ENCODE measurements around the gene KIF5A. TPM values are rescaled to one million over a fixed set of nuclear protein-coding genes. Genes with fewer than 3 reads are reported as not detected.

The KIF5A gene
- polyA plus RNA-seq, 3 donors: 0.01 TPM; not detected in 2

DNA sequence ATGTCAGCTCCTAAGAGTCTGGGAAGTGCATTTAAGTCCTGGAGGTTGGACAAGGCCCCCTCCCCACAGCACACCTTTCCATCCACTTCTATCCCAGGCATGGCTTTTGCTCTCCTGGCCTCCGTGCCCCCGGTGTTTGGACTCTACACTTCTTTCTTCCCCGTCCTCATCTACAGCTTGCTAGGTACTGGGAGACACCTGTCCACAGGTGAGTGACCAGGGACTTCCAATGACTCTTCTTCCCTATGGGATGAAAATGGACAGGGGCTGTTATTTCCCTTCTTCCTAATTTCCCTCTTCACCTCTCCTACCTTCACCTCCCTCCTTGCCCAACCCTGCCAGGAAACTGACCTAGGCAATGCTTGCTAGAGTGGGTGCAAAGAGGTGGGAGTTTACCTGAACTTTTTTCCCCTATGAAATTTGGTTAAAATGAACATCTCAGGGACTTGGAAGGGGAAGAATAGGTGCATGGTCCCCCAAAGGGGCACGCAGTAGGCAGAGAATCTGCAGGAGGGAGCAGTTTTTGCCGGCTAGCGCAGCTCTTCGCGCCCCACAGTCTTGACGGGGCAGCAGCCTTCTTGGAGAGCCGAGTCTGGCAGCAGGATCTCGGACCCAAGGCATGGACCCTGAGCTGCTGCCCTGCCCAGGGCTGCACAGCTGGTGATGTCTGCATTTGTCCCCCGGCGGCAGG is 70.5 kb downstream of the KIF5A start:
- H3K4me3 ChIP-seq (replicated peaks in 1 of 3; ENCODE audit: low read depth in 2 of 3, low read length in 3 of 3): peak overlapping the region in 1 of 3 experiments; percentile 74
- H3K27ac ChIP-seq (ENCODE audit: low read depth in 1 of 2, low read length in 2 of 2): no peak overlapping the region
- H3K36me3 Mint-ChIP-seq: peaks cover 13 to 14% of the 10 kb centered on the region in 2 donors
- H3K4me1 Mint-ChIP-seq: peaks cover 25% of the 10 kb centered on the region
- H3K27me3 Mint-ChIP-seq (ENCODE audit: low read depth in 3 of 3): peaks cover 89 to 96% (median 94%) of the 10 kb centered on the region in 3 donors
- H3K36me3 ChIP-seq (replicated peaks in 1 of 2; ENCODE audit: control insufficient read depth in 1 of 2, insufficient read depth in 2 of 2, low read length in 2 of 2): no peaks in the 10 kb centered on the region
- H3K27ac Mint-ChIP-seq: no peak overlapping the region
- no peak for TF ChIP-seq CTCF (IDR thresholded peaks at IDR 0.05)
- H2AFZ ChIP-seq (ENCODE audit: insufficient read depth, low read depth, low read length, poor library complexity, severe bottlenecking): peak overlapping the region; percentile 71
- H3K27me3 ChIP-seq (ENCODE audit: control insufficient read depth in 2 of 2, insufficient read depth in 2 of 2, low read length in 2 of 2): peaks cover 43 to 93% of the 10 kb centered on the region in 2 donors
- DNase-seq: no peak
- peak overlapping the region; percentile 73 to 93 for H3K4me3 Mint-ChIP-seq
- H3K9me3 ChIP-seq (replicated peaks in 1 of 2; ENCODE audit: control insufficient read depth in 1 of 2, insufficient read depth in 1 of 2, low read length in 2 of 2): peaks cover 5 to 31% of the 10 kb centered on the region in 2 donors
- H4K20me1 ChIP-seq (ENCODE audit: insufficient read depth, low read length): no peaks in the 10 kb centered on the region
- peaks cover 18 to 23% of the 10 kb centered on the region in 2 donors for H3K4me1 ChIP-seq (ENCODE audit: control insufficient read depth in 1 of 2, insufficient read depth in 2 of 2, low read length in 2 of 2)
- peak overlapping the region; percentile 73 for H3K4me2 ChIP-seq (replicated peaks; ENCODE audit: extremely low read depth, low read length, poor library complexity, severe bottlenecking)
- H3K79me2 ChIP-seq (ENCODE audit: insufficient read depth, low read length): no peaks in the 10 kb centered on the region
- WGBS (ENCODE audit: insufficient coverage): 8% methylated on average over 12 of the region's 13 CpGs
- intact Hi-C loops (cut with micrococcal nuclease): loop anchor here in 1 of 2 donors (5.0 to 10.0 kb wide), 2 partner anchors 38 to 146 kb away; partner anchors contain the start of gene ARHGAP9
- no peak overlapping the region for H3K9ac ChIP-seq (ENCODE audit: insufficient read depth, low read length, poor library complexity, severe bottlenecking)
- H3K9me3 Mint-ChIP-seq: peaks cover 0 to 27% (median 6%) of the 10 kb centered on the region in 7 donors

DNA sequence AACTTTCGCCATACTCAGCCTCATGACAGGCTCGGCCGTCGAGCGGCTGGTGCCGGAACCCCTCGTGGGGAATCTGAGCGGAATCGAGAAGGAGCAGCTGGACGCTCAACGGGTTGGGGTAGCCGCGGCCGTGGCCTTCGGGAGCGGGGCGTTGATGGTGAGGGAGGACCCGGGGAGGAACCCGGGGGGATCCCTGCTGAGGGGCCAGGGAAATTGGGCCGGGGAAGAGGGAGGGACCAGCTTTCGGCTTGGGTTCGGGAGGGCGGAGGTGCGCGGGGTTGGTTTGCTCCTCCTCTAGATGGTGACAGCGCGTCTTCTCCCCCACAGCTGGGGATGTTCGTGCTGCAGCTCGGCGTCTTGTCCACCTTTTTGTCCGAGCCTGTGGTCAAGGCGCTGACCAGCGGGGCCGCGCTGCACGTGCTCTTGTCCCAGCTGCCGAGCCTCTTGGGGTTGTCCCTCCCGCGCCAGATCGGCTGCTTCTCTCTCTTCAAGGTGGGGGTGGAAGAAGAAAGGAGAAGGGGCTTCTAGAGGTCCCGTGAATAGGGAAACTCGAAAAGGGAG is 71.2 kb downstream of the KIF5A start:
- H3K79me2 ChIP-seq (ENCODE audit: insufficient read depth, low read length): no peaks in the 10 kb centered on the region
- no peaks in the 10 kb centered on the region for H4K20me1 ChIP-seq (ENCODE audit: insufficient read depth, low read length)
- DNase-seq: peak; percentile 18 to 30 (median 28)
- peak overlapping the region in 2 of 3 experiments; percentile 23 to 74 for H3K4me3 ChIP-seq (replicated peaks in 1 of 3; ENCODE audit: low read depth in 2 of 3, low read length in 3 of 3)
- peaks cover 5 to 31% of the 10 kb centered on the region in 2 donors for H3K9me3 ChIP-seq (replicated peaks in 1 of 2; ENCODE audit: control insufficient read depth in 1 of 2, insufficient read depth in 1 of 2, low read length in 2 of 2)
- Mint-ChIP-seq H3K4me1 (peaks cover 25% of the 10 kb centered on the region), H3K27me3 (ENCODE audit: low read depth in 3 of 3) (peaks cover 89 to 97% (median 94%) of the 10 kb centered on the region in 3 donors), H3K9me3 (peaks cover 0 to 27% (median 6%) of the 10 kb centered on the region in 7 donors), H3K27ac (peak overlapping the region in 2 of 7 donors; percentile 23 to 41), H3K36me3 (peaks cover 13 to 14% of the 10 kb centered on the region in 2 donors), H3K4me3 (peak overlapping the region; percentile 73 to 93)
- H3K4me1 ChIP-seq (ENCODE audit: control insufficient read depth in 1 of 2, insufficient read depth in 2 of 2, low read length in 2 of 2): peaks cover 18 to 23% of the 10 kb centered on the region in 2 donors
- H3K27me3 ChIP-seq (ENCODE audit: control insufficient read depth in 2 of 2, insufficient read depth in 2 of 2, low read length in 2 of 2): peaks cover 47 to 97% of the 10 kb centered on the region in 2 donors
- peak overlapping the region; percentile 71 for H2AFZ ChIP-seq (ENCODE audit: insufficient read depth, low read depth, low read length, poor library complexity, severe bottlenecking)
- H3K9ac ChIP-seq (ENCODE audit: insufficient read depth, low read length, poor library complexity, severe bottlenecking): peak overlapping the region; percentile 21
- H3K27ac ChIP-seq (ENCODE audit: low read depth in 1 of 2, low read length in 2 of 2): no peak overlapping the region
- TF ChIP-seq CTCF (IDR thresholded peaks at IDR 0.05): no peak
- intact Hi-C loops (cut with micrococcal nuclease): loop anchor here (1.0 to 10.0 kb wide), 3 partner anchors 37 to 146 kb away; partner anchors contain the start of gene ARHGAP9 (in 1 of the 2)
- peak overlapping the region; percentile 73 for H3K4me2 ChIP-seq (replicated peaks; ENCODE audit: extremely low read depth, low read length, poor library complexity, severe bottlenecking)
- WGBS (ENCODE audit: insufficient coverage): under 1% methylated on average over 36 of the region's 42 CpGs
- H3K36me3 ChIP-seq (replicated peaks in 1 of 2; ENCODE audit: control insufficient read depth in 1 of 2, insufficient read depth in 2 of 2, low read length in 2 of 2): no peaks in the 10 kb centered on the region

All from CD14-positive monocyte (primary cell).